Stimulated activated CD4-positive, alpha-beta T cell treated with anti-CD3 and anti-CD28 coated beads, TNF-alpha, amount 100 ng/mL, for 24 hours (primary cell): ENCODE results near the gene MAB21L3.

Experiments used
- DNase-seq, 3 experiments: peaks; one replicate each; pipeline ENCODE4 v3.0.0-alpha.2; 2020; ENCODE audit warnings: low read depth in 3 of 3

MAB21L3 gene

DNA sequence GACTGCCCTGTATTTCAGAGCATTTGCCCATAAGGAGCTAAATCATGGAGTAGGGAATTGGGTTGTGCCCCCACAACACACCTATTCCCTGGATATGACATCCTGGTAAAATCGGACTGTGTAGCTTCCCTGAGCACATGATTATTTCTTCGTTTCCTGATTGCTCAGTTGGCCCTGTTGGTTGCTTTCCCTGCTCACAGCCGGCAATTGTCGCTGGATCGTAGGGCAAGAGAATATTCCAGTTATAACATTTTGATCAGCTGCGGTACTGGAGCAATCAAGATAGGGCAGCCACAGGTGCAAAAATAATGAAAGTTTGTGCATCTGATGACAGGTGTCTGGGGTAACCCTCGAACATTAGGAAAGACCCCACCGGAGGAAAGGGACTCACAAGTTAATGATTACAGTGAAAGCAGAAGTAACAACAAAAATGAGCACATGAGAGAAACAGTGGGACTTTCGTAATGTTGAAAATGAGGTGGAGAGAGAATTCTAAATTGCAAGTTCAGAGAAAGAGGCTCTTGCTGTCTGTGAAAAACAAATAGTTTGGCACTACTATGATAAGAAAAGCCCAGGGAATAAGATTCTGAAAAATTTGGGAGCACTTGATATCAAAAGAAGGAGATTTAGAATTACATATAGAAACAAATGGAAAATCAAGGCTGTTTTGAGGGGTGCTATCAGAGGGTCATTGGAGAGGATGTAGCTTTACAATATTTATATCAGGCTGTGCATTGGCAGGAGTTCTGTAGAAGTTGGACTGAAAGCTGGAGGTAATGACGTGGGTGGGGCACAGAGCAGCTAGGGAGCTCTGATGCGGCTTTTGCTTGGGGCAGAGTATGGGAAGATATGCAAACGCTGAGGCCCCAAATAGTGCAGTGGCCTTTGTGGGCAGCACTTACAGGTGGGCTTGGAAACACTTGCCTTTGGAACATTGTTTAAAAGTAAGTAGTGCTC is at the start of gene MAB21L3:
TSS of gene MAB21L3 (plus strand) at position 833 of the 957 bp plus-strand sequence. CDS start 1,217 bp downstream, outside the sequence.
- no peak for DNase-seq

DNA sequence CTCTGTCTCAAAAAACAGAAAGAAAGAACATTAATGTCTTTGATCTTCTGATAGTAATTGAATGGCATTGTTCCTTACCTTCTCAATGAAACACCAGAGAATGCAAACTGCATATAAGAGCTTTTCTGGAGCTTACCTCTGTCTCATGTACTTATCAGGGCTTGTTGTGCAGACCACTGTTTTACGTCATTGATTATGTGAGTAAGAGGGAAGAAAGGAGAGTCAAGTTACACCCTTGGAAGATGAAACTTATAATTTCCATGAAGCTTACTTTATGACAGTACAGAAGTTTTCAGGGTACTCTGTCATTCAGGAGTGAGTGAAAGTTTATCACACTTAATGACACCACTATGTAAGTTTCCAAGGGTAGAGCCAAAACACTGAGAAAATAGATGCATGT is 49.0 kb upstream of the MAB21L3 start:
- DNase-seq: no peak

DNA sequence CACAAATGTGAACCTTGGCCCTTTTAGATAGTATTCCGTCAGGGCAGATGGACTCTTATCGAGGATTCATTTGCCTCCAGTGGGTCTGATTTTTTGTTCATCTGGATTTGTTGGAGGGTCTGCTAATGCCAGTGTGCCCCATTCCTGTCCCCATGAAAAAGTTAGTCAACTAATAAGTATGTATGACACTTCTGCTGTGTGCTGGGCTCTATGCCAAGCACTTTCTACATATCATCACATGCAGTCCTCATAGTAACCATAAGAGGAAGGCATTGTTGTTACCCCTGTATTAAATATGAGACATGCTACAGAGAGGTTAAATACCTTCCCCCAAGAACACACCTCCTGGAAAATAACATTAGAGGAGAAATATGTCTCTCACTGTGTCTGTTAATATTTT is 46.6 kb upstream of the MAB21L3 start:
- DNase-seq: no peak

DNA sequence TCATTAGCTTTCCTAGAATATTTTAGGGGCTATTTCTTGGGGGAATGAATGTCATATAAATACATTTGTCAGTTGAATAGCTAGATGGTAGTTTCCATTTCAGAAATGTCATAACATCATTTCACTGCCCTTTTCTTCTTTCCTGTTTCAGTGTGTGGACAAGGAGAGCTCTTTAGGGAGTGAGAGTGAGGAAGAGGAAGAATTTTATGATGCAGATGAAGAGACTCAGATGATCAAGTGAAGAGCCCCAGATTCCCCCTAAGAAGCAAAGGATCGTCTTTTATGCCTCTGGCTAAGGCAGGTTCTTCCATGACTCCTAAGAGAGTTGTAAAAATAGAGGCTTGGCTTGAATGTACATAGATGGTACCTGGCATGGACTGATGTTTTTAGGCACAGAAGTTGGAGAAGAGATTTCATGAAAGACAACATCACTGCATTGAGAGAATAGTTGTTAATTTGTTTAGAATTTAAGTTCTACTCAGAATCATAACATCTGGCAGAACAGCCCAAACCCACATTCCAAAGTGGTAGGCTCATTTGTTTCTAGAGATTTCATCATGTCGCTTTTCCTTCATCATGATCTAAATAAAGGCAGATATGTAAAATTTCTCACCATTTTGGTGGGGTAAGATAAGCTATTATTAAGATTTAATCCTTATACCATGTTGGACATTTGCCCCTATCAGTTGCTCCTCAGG is 44.2 kb upstream of the MAB21L3 start:
- no peak for DNase-seq

DNA sequence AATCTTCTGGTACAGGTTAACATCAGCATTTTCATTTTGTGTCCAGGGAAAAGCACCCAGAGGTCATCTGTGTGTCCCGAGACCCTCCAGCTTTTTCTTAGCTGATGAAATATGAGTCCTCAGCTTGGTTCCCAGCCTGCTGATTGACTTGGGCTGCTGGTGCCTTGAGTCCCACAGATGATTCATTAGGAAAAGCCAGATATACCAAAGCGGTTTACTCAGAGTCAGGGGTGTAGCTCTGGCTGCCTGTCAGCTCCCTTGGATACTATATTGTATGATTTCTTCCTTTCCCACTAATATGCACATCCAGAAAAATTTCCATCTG is 43.7 kb upstream of the MAB21L3 start:
- DNase-seq: no peak

DNA sequence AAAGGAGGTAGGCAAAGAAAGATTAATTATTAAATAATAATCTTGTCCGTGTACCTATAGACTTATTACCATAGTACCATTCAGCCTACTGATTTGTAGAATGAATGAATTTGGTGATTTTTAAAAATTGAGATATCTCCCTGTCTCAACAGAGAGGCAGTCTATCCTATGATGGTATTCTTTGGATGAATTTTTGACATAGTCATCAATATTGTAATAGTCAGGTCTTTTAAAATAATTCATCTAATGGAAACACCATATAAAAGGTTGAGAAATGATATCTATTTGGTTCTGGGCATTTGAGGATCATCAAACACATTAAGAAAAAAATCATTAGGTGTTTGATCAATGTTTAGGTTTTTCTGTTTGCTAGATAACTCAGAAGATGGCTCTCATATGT is 35.6 kb upstream of the MAB21L3 start:
- DNase-seq: no peak

DNA sequence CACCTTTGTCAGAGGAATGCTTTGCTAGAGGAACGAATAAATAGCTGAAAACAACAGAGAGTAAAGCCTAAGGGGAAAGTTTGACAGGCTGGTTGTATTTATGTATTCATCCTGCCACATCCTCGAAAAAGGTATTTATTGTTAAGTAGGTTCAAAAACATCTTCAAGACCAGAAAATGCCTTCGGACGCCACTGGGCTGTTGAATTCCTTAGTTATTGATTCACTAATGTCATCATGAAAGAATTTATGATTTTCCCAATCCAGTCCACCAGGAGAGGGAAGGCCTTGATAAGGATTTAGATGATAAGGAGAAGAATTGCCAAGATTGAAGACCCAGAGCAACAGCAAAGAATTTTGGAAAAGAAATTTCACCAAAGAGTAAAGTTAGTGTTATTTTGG is 35.2 kb upstream of the MAB21L3 start:
- no peak for DNase-seq

DNA sequence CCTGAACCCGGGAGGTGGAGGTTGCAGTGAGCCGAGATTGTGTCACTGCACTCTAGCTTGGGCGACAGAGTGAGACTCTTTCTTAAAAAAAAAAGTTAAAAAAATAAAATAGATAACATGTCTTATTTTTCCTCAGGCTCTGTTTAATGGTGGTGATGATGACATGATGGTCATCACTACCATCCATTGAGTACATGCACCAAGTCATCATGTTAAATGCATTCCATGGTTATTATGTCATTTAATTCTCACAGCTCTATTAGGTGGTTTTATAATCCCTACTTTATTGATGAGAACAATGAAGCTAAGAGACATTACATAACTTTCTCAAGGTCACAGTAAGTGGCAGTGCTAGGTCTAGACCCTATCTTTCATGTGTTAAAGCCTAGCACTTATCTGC is 34.4 kb upstream of the MAB21L3 start:
- no peak for DNase-seq

DNA sequence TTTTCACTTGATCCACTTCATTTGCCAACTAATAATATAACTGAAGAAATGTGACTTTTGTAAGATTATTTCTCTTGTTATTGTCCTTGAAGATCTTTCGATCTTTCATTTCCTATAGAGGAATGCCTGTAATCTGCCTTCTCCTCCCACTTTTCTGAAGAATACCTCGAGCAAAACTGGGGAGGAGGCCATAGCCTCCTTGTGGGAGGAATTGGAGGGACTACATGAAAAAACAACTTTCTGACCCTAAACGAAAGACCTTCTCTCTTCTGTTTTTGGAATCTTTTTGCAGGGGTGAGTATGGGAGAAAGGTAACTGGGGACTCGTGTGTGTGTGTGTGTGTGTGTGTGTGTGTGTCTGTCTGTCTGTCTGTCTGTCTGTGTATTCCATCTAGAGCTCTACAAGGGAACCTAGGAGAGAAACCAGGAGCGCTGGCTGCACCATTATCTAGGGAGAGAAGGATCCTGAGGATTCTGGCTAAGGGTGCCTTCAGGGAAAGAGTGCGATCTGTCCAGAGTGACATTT is 32.4 kb upstream of the MAB21L3 start:
- DNase-seq: no peak

DNA sequence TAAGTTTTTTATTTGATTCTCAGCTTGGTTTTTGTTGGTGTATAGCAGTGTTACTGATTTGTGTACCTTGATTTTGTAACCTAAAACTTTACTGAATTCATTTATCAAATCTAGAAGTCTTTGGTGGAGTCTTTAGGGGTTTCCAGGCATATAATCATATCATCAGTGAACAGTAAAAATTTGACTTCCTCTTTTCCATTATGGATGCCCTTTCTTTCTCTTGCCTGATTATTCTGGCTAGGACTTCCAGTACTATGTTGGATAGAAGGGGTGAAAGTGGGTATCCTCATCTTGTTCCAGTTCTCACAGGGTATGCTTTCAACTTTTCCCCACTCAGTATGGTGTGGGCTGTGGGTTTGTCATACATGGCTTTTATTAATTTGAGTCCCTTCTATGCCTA is 23.6 kb upstream of the MAB21L3 start:
- DNase-seq: no peak

DNA sequence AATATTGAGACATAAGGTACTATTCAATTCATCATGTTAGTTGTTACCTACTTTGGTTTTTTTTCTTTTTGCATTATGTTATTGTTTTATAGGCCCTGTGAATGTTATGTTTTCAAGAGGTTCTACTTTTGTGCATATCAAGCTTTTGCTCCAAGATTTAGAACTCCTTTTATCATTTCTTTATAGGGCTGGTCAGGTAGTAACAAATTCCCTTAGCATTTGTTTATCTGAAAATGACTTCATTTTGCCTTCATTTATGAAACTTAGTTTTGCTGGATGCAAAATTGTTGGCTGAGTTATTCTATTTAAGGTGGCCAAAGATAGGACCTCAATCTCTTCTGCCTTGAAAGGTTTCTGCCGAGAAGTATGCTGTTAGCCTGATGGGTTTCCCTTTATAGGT is 21.3 kb upstream of the MAB21L3 start:
- DNase-seq: no peak

DNA sequence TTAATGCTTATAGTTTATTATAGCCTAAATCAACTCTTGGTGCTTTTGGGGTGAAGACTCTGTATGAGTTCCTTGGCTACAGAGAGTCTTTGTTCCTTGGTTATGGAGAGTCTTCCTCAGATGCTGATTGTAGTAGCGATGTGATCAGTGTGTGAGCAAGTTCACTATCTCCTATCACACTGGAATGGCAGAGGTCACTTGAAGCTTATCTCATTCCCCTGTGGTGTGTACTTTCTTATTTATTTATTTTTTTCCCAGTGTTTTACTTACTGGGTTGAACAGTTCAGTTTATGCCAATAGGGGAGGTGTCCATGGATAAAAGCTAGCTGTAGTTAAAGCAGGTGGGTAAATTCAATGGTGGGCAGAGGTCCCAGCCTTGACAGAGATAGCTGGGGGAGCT is 20.1 kb upstream of the MAB21L3 start:
- no peak for DNase-seq

DNA sequence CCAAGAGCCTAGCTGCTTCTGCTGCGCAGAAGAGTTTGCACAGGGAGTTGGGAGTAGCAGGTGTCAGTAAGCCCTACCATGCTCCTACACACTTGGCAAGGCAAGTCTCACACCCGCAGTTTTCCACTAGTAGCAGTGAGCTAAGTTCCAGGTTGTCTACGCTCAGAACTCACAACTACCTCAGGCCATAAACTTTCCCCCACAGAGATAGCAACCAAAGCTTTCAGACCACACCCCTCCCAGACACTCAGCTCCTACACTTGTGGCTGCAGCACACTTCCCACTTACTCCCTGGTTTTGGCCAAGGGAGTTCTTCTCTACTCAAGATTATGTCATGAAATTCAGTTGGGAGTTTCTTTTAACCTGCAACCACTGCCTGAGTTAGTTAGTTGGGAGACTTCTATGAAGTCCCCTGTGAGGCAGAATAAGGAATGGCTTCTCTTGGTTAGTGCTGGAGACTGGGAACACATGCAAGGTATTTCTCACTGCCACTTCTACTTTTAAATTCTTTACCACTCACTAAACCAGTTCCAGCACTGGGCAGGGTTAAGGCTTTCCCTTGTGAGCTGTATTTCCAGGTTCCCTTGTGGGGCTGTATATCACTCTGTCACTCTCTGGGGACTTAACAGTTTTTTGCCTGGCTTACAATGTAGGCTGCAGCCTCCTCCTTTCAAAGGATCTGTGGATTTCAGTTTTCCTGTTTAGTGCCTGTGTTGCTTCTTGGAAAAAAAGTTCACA is 18.3 kb upstream of the MAB21L3 start:
- no peak for DNase-seq

DNA sequence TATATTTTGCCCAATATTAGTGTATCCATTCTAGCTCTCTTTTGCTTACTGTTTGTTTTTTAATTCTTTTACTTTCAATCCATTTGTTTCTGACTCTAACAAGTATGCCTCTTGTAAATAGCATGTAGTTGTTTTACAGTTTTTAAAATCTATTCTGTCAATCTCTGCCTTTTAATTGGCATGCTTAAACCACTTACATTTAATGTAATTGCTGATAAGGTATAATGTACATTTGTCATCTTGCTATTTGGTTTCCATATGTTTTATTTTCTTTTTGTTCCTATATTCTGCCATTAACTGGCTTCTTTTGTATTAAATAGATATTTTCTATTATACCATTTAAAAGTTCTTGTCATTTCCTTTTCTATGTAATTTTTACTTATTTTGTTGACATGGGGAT is 16.2 kb upstream of the MAB21L3 start:
- DNase-seq: no peak

DNA sequence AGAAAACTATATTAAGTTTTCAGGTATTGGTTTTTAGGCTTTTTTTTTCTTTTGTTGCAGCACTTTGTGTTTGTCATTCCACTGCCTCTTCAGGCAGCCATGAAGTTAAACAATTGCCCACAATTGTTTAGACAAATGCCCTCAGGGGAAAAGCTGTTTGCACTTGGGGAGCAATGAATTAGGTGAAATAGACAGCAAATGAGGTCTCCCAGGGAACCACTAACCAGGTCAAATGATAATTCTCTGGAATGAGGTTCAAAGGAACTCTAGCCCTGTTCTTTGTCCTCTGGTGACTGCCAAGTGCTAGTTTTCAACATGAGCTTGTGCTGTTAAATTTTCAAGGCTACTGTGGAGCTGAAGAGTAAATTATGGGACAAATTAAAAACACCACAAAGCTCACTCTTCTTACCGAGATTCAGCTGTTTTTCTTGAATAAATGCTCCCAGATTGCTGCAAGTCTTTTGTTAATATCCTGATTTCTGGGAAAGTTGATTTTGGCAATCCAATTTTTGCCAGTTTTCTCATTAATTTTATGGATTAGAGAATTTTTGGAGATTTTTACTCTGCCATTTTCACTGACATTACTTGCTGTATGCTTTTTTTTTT is 15.1 kb upstream of the MAB21L3 start:
- DNase-seq: no peak

DNA sequence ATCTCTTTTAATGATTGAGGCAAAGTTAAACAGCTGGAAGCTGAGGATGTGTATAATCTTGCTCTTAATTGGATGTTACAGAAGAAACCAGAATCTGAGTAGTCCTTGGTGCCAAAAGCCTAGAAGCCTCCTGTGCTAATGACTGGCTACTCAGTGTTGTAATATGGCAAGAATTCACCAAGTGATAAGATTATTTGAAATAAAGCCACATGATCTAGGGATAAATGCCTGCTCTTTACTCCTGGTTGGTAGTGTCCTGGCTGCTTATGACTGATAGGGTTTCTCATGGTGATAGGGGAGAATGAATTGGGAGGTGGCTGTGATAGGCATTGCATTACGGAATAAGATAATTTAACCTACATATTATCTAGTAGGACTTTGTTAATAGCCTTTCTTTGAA is 13.6 kb upstream of the MAB21L3 start:
- no peak for DNase-seq

DNA sequence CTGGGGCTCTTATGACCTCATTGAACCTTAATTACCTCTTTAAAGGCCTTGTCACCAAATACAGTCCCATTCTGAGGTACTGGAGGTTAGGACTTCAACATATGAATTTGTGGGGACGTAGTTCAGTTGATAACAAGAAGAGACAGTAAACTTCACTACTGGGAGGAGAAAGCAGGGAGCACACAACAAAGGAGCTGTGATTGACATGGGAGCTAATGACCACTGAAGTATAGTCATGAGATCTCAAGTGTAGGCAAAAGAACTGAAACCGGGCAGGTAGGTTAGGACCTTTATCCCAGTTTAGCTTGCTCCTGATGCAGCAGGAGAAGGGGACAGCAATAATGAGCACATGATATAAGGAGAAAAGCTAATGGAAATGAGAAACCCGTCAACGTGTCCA is 11.8 kb upstream of the MAB21L3 start:
- DNase-seq: no peak

DNA sequence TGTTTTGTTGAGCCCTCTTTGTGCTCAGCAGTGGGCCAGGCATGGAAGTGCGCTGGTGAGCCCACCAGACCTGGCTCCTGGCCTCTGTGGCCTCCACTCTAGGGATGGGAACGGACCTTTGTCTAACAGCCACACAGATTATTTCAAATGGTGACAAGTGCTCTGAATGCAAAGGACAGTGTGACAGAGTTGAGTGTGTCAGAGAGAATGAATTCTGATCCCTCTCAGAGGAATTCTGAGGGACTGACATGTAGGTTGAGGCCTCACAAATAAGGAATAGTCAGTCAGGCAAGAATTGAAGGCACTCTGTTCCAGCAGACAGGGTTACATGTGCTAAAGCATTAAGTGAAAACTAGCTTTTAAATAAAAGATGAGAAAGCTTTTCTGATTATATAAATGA is 11.3 kb upstream of the MAB21L3 start:
- no peak for DNase-seq

DNA sequence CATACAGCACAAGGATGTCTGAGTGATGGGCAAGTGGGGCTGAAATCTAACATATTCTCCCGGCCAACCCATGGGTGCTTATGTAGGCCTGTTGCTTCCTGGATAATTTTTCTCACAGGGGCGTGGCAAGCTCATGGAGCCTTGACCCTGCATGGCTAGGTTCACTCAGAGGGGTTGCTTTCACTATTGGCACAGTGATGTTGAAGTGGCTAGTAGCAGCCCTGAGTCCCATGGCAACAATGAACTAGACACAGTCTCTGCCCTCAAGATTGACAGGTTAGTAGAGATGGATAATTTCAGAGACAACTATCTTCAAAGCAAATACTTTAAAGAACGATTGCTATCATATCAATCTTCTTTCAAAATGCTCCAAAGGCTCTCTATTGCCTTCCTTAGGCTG is 6.5 kb upstream of the MAB21L3 start:
- no peak for DNase-seq

DNA sequence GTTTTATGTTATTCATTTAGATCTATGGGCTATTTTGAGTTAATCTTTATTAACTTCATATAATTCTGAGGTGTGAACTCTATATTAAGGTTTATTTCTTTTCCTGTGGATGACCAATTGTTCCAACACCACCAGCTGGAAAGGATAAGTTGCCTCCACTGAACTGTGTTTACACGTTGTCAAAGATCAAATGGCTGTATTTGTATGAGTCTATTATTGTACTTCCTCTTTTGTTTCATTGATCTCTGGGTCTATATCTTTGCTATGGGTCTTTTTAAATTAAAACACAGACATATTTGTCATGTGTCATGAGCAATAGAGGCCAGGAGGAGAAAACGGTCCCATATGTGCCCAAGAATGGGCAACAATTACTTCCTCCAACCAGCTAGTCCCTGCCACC is 5.2 kb upstream of the MAB21L3 start:
- DNase-seq: no peak

DNA sequence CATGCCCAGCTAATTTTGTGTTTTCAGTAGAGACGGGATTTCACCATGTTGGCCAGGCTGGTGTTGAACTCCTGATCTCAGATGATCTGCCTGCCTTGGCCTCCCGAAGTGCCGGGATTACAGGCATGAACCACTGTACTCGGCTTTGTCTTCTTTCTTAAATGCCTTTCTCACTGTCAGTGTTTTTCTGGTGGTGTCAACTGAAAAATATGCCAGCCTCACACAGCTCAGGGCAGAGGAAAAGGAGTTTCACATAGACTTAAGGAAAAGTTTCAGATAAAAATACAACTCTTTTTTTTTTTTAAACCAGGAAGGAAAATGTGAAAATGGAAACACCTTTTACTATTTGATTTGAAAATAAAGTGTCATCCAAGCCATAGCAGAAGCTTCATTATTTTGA is 4.6 kb upstream of the MAB21L3 start:
- no peak for DNase-seq

DNA sequence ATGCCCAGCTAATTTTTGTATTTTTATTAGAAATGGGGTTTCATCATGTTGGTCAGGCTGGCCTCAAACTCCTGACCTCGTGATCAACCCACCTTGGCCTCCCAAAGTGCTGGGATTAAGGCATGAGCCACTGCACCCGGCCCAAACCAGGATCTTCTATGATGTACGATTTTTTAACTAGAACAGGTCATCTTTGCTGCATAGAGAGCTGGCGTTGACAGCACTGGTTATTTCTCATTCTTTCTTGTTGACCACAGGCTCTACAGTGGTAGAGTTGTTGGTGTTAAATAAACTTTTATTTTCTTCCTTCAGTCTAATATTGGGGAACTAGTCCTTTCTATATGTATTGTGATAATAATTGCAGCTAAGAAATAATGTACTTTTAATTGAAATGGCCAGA is 3.8 kb upstream of the MAB21L3 start:
- DNase-seq: no peak
